ENCODE results near the gene TASP1. TPM values are rescaled to one million over a fixed set of nuclear protein-coding genes. Genes with fewer than 3 reads are reported as not detected.
"Not testable (repeated sequence)": the region's sequence is repeated elsewhere in the genome, so short reads cannot be mapped to it uniquely, and the experiment has no call there.

The TASP1 gene
- total RNA-seq, 4 donors from 2014 or later: 15.2 to 21.3 (median 17.8) TPM

DNA sequence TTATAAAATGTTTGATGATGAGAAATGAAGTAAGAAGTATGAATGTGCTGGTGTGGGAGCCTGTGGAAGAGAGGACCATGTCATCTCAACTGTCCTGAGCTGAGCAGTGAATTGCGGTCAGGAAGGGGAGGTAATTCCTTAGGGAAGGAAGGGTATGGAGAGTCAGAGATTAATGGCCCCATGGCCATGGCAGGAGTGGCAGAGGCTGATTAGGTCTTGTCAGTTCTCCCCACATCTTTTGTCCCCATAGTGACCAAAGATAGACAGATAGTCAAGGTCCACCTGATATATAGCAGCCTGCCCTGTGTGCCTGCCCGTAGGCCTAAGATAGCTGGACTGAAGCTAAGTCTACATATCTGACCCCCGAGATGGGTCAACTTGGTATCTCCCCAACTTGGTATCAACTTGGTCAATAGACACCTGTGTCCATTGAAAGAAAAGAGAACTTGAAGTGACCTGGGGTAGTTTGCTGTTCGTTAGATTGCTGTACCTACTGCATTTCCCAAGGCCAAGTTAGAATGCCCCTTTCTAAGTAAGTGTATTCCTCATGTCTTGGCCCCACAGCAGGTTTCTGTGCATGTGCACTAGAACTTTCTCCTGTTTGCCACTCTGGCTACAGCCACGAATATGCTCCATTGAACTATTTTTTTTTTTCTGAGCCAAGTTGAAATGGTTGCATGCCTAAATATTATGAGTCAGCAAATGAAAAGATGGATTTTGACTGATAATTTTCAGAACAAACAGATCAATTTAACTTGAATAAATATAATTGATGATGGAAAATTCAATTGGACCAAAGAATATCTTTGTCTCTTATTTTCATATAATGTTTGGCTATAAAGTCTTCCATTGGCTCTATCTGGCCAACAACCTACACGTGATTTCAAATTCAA, 274.2 kb downstream of the TASP1 start:
- no peak for TF ChIP-seq POLR2A (IDR thresholded peaks at IDR 0.05)
- no peak for TF ChIP-seq CTCF (IDR thresholded peaks at IDR 0.05)
- TF ChIP-seq EP300 (IDR thresholded peaks at IDR 0.05): no peak
- TF ChIP-seq POLR2AphosphoS5 (IDR thresholded peaks at IDR 0.05): no peak
- no peaks in the 10 kb centered on the region for H3K4me1 ChIP-seq
- no peak for ATAC-seq
- H3K9me3 ChIP-seq: no peaks in the 10 kb centered on the region
- whole genome bisulfite sequencing, 2 donors (ENCODE audit: low coverage in 1 of 2): 91 to 92% methylated on average over 5 to 6 of the region's 6 CpGs
- no peaks in the 10 kb centered on the region for H3K36me3 ChIP-seq
- no peak overlapping the region for H3K27ac ChIP-seq
- H3K27me3 ChIP-seq: no peaks in the 10 kb centered on the region
- no peak overlapping the region for H3K4me3 ChIP-seq

DNA sequence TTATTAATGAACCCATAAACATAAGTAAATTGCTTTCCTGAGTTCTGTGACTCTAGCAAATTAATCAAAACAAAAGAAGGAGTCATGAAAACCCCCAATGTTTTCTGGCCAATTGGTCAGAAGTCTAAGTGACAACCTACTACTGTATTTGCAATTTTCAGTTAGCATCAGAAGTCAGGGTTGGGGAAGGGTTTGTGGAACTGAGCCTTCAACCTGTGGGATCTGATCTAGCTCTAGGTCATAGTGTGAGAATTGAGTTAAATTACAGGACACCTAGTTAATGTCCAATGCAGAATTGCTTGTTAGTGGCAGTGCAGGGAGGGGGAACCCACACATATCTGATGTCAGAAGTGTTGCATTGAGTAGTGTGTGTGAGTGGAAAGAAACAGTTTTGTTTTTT, 275.3 kb downstream of the TASP1 start:
- TF ChIP-seq EP300 (IDR thresholded peaks at IDR 0.05) (no peak), CTCF (IDR thresholded peaks at IDR 0.05) (no peak), POLR2A (IDR thresholded peaks at IDR 0.05) (no peak), POLR2AphosphoS5 (IDR thresholded peaks at IDR 0.05) (no peak)
- Histone ChIP-seq H3K27me3 (no peaks in the 10 kb centered on the region), H3K36me3 (no peaks in the 10 kb centered on the region), H3K4me1 (no peaks in the 10 kb centered on the region), H3K9me3 (no peaks in the 10 kb centered on the region), H3K27ac (no peak overlapping the region), H3K4me3 (no peak overlapping the region)
- no peak for ATAC-seq

DNA sequence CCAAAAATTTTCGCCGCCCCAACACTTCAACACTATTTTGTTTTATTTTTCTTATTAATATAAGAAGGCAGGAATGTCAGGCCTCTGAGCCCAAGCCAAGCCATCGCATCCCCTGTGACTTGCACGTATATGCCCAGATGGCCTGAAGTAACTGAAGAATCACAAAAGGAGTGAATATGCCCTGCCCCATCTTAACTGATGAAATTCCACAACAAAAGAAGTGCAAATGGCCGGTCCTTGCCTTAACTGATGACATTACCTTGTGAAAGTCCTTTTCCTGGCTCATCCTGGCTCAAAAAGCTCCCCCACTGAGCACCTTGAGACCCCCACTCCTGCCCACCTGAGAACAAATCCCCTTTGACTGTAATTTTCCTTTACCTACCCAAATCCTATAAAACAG, 276.6 kb downstream of the TASP1 start:
- H3K4me3 ChIP-seq, H3K9me3 ChIP-seq, H3K36me3 ChIP-seq, H3K4me1 ChIP-seq, H3K27me3 ChIP-seq, ATAC-seq, H3K27ac ChIP-seq: not testable (repeated sequence)
- 100% methylated on average over 1 of the region's 5 CpGs for WGBS, 2 donors (ENCODE audit: low coverage in 1 of 2)

DNA sequence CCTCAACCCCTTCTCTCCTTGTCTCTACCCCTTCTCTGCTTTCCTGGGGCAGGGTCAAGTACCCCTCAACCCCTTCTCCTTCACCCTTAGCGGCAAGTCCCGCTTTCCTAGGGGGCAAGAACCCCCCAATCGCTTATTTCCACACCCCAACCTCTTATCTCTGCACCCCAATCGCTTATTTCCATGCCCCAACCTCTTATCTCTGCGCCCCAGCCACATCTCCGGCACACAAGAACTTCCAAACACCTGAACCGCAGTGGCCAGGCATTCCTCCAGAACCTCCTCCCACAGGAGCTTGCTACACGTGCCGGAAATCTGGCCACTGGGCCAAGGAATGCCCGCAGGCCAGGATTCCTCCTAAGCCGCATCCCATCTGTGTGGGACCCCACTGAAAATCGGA, 279.8 kb downstream of the TASP1 start:
- H3K9me3 ChIP-seq, H3K27ac ChIP-seq, H3K27me3 ChIP-seq, ATAC-seq, H3K36me3 ChIP-seq, H3K4me3 ChIP-seq: not testable (repeated sequence)
- 78 to 93% methylated on average over 4 to 8 of the region's 12 CpGs for WGBS, 2 donors (ENCODE audit: low coverage in 1 of 2)
- peaks cover 0 to 12% (median 7%) of the 10 kb centered on the region in 3 donors for H3K4me1 ChIP-seq

DNA sequence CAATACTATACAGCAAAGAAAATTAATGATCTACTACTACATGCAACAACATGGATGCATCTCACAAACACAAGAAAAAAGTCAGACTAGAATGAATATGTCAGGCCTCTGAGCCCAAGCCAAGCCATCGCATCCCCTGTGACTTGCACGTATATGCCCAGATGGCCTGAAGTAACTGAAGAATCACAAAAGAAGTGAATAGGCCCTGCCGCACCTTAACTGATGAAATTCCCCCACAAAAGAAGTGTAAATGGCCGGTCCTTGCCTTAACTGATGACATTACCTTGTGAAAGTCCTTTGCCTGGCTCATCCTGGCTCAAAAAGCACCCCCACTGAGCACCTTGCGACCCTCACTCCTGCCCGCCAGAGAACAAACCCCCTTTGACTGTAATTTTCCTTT, 280.9 kb downstream of the TASP1 start:
- not testable (repeated sequence) for H3K9me3 ChIP-seq, H3K27me3 ChIP-seq, ATAC-seq, H3K4me3 ChIP-seq, H3K27ac ChIP-seq, H3K36me3 ChIP-seq
- 80 to 89% methylated on average over 2 to 6 of the region's 6 CpGs for WGBS, 2 donors (ENCODE audit: low coverage in 1 of 2)
- H3K4me1 ChIP-seq: peaks cover 0 to 12% (median 7%) of the 10 kb centered on the region in 3 donors

DNA sequence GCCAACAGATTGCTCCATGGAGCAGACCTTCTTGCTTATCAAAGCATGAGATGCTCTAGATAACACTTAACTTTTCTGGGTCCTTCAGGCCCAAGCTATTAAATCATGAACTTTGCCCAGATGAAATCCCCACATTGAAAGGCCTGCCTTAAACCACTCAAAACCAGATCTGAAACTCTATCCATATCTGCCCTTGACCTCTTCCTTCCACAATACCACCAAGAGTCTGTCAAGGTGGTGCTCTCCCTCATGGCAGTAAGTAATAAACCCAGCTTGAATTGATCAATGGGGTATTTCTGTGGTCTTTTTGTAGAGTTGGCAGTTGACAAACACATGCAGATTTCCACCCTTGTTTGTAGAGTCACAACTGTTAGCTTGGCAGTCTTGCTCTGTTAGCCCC, 282.1 kb downstream of the TASP1 start:
- no peak for ATAC-seq
- no peaks in the 10 kb centered on the region for H3K36me3 ChIP-seq
- peak overlapping the region in 1 of 4 donors; percentile 61 for H3K27ac ChIP-seq
- H3K4me3 ChIP-seq: no peak overlapping the region
- H3K27me3 ChIP-seq: no peaks in the 10 kb centered on the region
- H3K9me3 ChIP-seq: no peaks in the 10 kb centered on the region
- TF ChIP-seq EP300 (IDR thresholded peaks at IDR 0.05): no peak
- no peak for TF ChIP-seq POLR2AphosphoS5 (IDR thresholded peaks at IDR 0.05)
- no peak for TF ChIP-seq POLR2A (IDR thresholded peaks at IDR 0.05)
- no peak for TF ChIP-seq CTCF (IDR thresholded peaks at IDR 0.05)
- H3K4me1 ChIP-seq: peaks cover 0 to 12% (median 7%) of the 10 kb centered on the region in 3 donors
